Sigmoid colon (tissue), 4 donors: ENCODE results near the gene LMO2.

ENCODE experiments used
- CTCF ChIP-seq, 4 experiments: fragments of 450-650 bp in 3 of 4; fragments of 200-600 bp in 1 of 4; IDR thresholded peaks; one replicate each; pipeline ENCODE4 v1.5.1; 2016 to 2019; ENCODE audit warnings: antibody characterized with exemption in 4 of 4, mild to moderate bottlenecking in 3 of 4, moderate library complexity in 2 of 4
- EP300 ChIP-seq, 4 donors: sonication (generic); formaldehyde crosslinking; IDR thresholded peaks; one replicate each; pipeline ENCODE4 v1.6.1; 2017; ENCODE audit warnings: antibody characterized with exemption in 4 of 4
- POLR2A ChIP-seq, 2 donors: fragments of 450-650 bp; IDR thresholded peaks; one replicate each; pipeline ENCODE4 v1.6.1; 2016; ENCODE audit warnings: antibody characterized with exemption in 2 of 2, mild to moderate bottlenecking in 2 of 2, moderate library complexity in 2 of 2
- POLR2AphosphoS5 ChIP-seq, 4 donors: sonication (generic); formaldehyde crosslinking; IDR thresholded peaks; one replicate each; pipeline ENCODE4 v1.6.1; 2017; ENCODE audit warnings: antibody characterized with exemption in 4 of 4

GRCh38 chr11:33861386-33861785 is 30.5 kb downstream of the LMO2 start:
- TF ChIP-seq CTCF (IDR thresholded peaks at IDR 0.05) (no peak), EP300 (IDR thresholded peaks at IDR 0.05) (no peak), POLR2A (IDR thresholded peaks at IDR 0.05) (no peak), POLR2AphosphoS5 (IDR thresholded peaks at IDR 0.05) (no peak)
